Measurements from ENCODE around the gene GOT1.

The GOT1 gene

DNA sequence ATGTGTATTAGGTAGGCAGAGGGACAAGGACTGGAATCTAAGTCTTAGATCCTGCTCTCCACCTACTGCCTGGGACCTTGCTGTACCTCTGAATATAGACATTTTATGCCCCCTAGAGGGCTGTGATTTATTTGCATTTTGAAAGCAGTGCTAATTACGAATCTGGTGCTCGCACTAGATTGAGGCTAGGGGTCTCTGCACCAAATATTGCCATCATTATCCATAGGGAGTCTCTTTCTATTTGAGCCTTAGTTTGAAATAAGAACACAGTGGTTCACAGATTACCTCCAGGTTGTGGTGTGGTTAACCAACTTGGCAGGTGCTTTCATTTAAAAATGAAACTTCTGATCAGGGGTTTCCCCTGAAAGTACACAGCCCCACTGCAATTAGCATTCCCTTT is 59.4 kb downstream of the GOT1 start:
- Histone ChIP-seq H3K9ac (ENCODE audit: insufficient read length) (no peak overlapping the region), H3K4me3 (no peak overlapping the region), H3K9me3 (ENCODE audit: low read depth, low read length) (no peaks in the 10 kb centered on the region), H3K36me3 (ENCODE audit: insufficient read depth, low read length) (no peaks in the 10 kb centered on the region), H3K27ac (no peak overlapping the region)
- no peak for DNase-seq (ENCODE audit: low read depth, low spot score)
- TF ChIP-seq POLR2AphosphoS5 (IDR thresholded peaks at IDR 0.05; ENCODE audit: borderline replicate concordance, low read depth, low read length), result no peak
- no peak for TF ChIP-seq FOXP2 (optimal IDR thresholded peaks at IDR 0.05; ENCODE audit: control extremely low read depth, extremely low read length, insufficient read depth)
- TF ChIP-seq EZH2 (IDR thresholded peaks at IDR 0.05), result no peak

DNA sequence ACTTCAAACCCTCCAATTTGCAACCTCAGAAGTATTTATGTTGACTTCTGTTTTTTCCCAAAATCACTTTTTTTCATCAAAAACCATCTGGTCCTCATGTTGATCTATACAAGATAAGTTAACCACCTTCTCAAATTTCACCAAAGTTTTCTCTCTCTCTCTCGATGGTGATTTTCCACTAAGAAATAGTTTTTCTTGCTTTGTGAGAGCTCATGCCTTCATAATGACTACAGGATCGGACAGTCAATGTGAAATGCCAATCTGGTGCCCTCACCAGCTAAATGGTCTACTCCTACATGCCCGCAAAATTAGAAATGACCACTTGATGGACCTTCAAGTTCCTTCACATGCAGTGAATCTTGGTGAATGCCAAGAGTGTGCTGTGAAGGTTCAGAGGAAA is 60.9 kb downstream of the GOT1 start:
- no peak for DNase-seq (ENCODE audit: low read depth, low spot score)

DNA sequence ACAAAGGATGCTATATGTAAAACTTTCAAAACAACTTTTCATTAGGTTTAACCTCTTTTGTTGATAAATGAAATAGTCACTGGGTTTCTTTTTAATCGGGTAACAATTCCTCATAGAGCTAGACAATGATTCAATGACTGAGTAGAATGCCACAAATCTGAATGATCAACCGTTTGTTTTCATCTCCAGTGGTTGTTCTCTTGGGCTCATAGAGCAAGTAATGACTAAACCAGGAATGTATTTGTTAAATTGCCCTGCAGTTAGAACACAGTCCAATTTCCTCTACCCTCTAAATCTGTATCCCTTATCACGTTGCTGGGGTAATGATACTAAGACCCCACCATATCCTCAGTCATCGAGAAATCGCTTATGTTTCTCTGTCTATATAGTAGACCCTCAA is 61.3 kb downstream of the GOT1 start:
- no peak overlapping the region for H3K9ac ChIP-seq (ENCODE audit: insufficient read length)
- H3K4me3 ChIP-seq, result no peak overlapping the region

More for the DNA sequence above, 60.9 kb downstream of the GOT1 start:
- Histone ChIP-seq H3K4me3 (no peak overlapping the region), H3K9me3 (ENCODE audit: low read depth, low read length) (no peaks in the 10 kb centered on the region), H3K36me3 (ENCODE audit: insufficient read depth, low read length) (no peaks in the 10 kb centered on the region), H3K9ac (ENCODE audit: insufficient read length) (no peak overlapping the region), H3K27ac (no peak overlapping the region)
- TF ChIP-seq POLR2AphosphoS5 (IDR thresholded peaks at IDR 0.05; ENCODE audit: borderline replicate concordance, low read depth, low read length) (no peak), FOXP2 (optimal IDR thresholded peaks at IDR 0.05; ENCODE audit: control extremely low read depth, extremely low read length, insufficient read depth) (no peak), EZH2 (IDR thresholded peaks at IDR 0.05) (no peak)

DNA sequence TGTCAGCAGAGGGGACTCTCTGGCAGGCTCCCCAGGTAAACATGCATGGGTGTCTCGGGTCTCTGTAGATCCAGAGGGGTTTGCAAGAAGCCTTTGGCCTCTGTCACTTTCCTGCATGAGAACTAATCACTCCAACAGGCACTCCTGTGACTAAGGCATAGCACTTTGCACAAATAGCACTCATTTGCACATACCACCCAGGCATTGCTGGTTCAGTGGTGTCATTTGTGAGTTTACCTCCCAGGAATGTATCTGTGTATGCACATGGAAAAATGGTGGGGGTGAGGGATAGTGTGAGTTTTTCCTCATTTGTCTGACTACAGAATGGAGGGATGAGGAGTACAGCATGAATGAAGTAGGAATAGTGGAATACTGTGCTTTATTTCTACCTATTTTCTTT is 61.8 kb downstream of the GOT1 start:
- no peak for TF ChIP-seq EZH2 (IDR thresholded peaks at IDR 0.05)
- no peak for TF ChIP-seq POLR2AphosphoS5 (IDR thresholded peaks at IDR 0.05; ENCODE audit: borderline replicate concordance, low read depth, low read length)
- TF ChIP-seq FOXP2 (optimal IDR thresholded peaks at IDR 0.05; ENCODE audit: control extremely low read depth, extremely low read length, insufficient read depth), result no peak
- Histone ChIP-seq H3K9ac (ENCODE audit: insufficient read length) (no peak overlapping the region), H3K4me3 (no peak overlapping the region), H3K9me3 (ENCODE audit: low read depth, low read length) (no peaks in the 10 kb centered on the region), H3K27ac (no peak overlapping the region), H3K36me3 (ENCODE audit: insufficient read depth, low read length) (no peaks in the 10 kb centered on the region)
- DNase-seq (ENCODE audit: low read depth, low spot score), result no peak

More for the DNA sequence above, 61.3 kb downstream of the GOT1 start:
- no peak for DNase-seq (ENCODE audit: low read depth, low spot score)
- TF ChIP-seq EZH2 (IDR thresholded peaks at IDR 0.05), result no peak
- no peak for TF ChIP-seq POLR2AphosphoS5 (IDR thresholded peaks at IDR 0.05; ENCODE audit: borderline replicate concordance, low read depth, low read length)
- no peak for TF ChIP-seq FOXP2 (optimal IDR thresholded peaks at IDR 0.05; ENCODE audit: control extremely low read depth, extremely low read length, insufficient read depth)
- Histone ChIP-seq H3K9me3 (ENCODE audit: low read depth, low read length) (no peaks in the 10 kb centered on the region), H3K36me3 (ENCODE audit: insufficient read depth, low read length) (no peaks in the 10 kb centered on the region), H3K27ac (no peak overlapping the region)

DNA sequence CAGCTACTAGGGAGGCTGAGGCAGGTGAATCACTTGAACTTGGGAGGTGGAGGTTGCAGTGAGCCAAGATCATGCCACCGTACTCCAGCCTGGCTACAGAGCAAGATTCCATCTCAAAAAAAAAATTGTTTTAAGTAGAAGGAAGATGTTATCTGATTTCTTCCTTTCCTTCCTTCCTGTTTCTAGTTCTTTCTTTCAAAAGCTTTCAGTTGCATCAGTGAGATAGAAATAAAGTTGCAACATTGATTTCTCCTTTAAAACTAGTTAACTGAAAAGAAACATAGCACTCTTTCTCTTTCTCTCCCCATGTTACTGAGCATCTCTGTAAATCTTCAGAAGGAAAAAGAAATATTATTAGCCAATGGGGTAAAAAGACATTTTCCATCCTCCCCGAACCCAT is 63.8 kb downstream of the GOT1 start:
- Histone ChIP-seq H3K36me3 (ENCODE audit: insufficient read depth, low read length) (no peaks in the 10 kb centered on the region), H3K27ac (no peak overlapping the region), H3K9me3 (ENCODE audit: low read depth, low read length) (no peaks in the 10 kb centered on the region), H3K9ac (ENCODE audit: insufficient read length) (no peak overlapping the region), H3K4me3 (no peak overlapping the region)
- TF ChIP-seq FOXP2 (optimal IDR thresholded peaks at IDR 0.05; ENCODE audit: control extremely low read depth, extremely low read length, insufficient read depth) (no peak), POLR2AphosphoS5 (IDR thresholded peaks at IDR 0.05; ENCODE audit: borderline replicate concordance, low read depth, low read length) (no peak), EZH2 (IDR thresholded peaks at IDR 0.05) (no peak)
- no peak for DNase-seq (ENCODE audit: low read depth, low spot score)

DNA sequence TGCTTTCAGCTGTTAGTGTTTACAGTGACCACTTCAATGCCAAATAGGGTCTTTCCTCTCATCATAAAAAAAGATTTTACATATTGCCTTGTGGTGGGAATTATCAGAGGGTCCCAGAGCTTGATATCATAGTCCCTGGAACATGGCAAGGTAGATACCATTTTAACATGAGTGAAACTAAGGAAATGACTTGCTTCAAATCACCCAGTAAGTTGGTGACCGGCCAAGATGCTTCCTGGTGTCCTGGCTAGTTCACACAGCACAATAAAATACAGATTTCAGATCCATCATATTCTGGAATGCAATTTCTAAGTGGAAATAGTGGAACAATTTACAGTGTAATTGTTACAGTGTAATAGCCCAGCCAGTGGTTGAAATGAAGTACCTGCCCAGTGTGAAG is 64.7 kb downstream of the GOT1 start:
- Histone ChIP-seq H3K4me3 (no peak overlapping the region), H3K9ac (ENCODE audit: insufficient read length) (no peak overlapping the region), H3K36me3 (ENCODE audit: insufficient read depth, low read length) (no peaks in the 10 kb centered on the region), H3K27ac (no peak overlapping the region), H3K9me3 (ENCODE audit: low read depth, low read length) (no peaks in the 10 kb centered on the region)
- no peak for TF ChIP-seq EZH2 (IDR thresholded peaks at IDR 0.05)
- TF ChIP-seq FOXP2 (optimal IDR thresholded peaks at IDR 0.05; ENCODE audit: control extremely low read depth, extremely low read length, insufficient read depth), result no peak
- no peak for TF ChIP-seq POLR2AphosphoS5 (IDR thresholded peaks at IDR 0.05; ENCODE audit: borderline replicate concordance, low read depth, low read length)
- DNase-seq (ENCODE audit: low read depth, low spot score), result no peak

DNA sequence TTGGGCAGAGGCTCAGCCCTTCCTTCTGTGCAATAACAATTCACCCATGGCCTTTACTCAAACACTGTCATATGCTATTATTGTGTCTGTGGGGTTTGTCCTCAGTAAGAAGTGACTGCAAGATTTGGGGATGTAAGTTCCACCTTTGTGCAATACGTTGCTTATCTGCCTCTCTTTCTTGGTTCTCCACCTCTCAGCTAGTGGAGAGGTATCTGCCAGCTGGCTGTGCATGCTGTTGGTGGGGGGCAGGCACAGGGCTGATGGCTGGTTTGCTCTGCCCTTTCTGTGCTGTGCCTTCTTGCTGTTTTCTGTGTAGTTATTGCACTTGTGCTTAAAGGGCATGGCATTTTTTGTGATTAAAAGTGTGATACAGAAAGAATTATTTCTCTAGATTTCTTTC is 65.1 kb downstream of the GOT1 start:
- no peak for DNase-seq (ENCODE audit: low read depth, low spot score)
- H3K4me3 ChIP-seq, result no peak overlapping the region
- TF ChIP-seq EZH2 (IDR thresholded peaks at IDR 0.05) (no peak), POLR2AphosphoS5 (IDR thresholded peaks at IDR 0.05; ENCODE audit: borderline replicate concordance, low read depth, low read length) (no peak), FOXP2 (optimal IDR thresholded peaks at IDR 0.05; ENCODE audit: control extremely low read depth, extremely low read length, insufficient read depth) (no peak)
- H3K36me3 ChIP-seq (ENCODE audit: insufficient read depth, low read length), result no peaks in the 10 kb centered on the region
- no peak overlapping the region for H3K9ac ChIP-seq (ENCODE audit: insufficient read length)
- no peak overlapping the region for H3K27ac ChIP-seq
- no peaks in the 10 kb centered on the region for H3K9me3 ChIP-seq (ENCODE audit: low read depth, low read length)

DNA sequence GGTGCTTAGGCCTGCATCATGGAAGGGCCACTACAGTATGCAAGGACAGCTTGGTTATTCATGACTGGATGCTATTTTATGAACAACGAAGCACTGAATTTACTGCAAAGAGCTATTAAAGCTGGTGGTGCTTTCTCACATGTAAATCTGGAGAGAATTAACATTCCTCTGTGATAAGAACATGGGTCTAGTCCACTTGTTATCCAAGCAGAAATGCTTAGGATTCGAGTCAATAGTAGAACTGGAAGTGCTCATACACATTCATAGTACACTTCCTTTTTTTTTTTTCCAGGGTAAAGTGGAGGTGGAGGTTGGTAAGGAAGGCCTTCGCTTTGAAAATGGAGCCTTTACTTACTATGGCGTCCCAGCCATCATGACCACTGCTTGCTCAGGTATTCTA is 66.3 kb downstream of the GOT1 start:
- Histone ChIP-seq H3K36me3 (ENCODE audit: insufficient read depth, low read length) (no peaks in the 10 kb centered on the region), H3K27ac (no peak overlapping the region), H3K9ac (ENCODE audit: insufficient read length) (no peak overlapping the region), H3K9me3 (ENCODE audit: low read depth, low read length) (no peaks in the 10 kb centered on the region), H3K4me3 (no peak overlapping the region)
- no peak for DNase-seq (ENCODE audit: low read depth, low spot score)
- no peak for TF ChIP-seq EZH2 (IDR thresholded peaks at IDR 0.05)
- TF ChIP-seq FOXP2 (optimal IDR thresholded peaks at IDR 0.05; ENCODE audit: control extremely low read depth, extremely low read length, insufficient read depth), result no peak

DNA sequence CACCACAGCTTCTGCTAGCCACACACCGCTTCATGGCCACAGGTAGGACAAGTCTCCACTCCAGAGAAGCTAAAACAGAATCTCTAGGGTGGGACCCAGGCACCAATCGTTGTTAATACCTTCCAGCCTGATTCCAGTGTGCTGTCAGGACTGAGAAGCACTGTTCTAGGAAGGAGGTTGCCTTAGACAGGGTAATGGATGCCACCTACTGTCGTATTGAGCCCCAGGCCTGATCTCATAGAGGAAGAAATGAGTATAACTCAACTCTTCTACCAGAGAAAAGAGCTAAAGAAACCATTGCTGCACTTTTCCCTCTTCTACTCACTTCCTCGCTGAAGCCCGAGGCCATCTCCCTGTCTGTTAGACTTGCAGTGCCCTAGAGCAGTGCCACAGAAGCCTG is 69.5 kb downstream of the GOT1 start:
- H3K4me3 ChIP-seq, result no peak overlapping the region
- DNase-seq (ENCODE audit: low read depth, low spot score), result no peak
- no peaks in the 10 kb centered on the region for H3K9me3 ChIP-seq (ENCODE audit: low read depth, low read length)
- no peak overlapping the region for H3K9ac ChIP-seq (ENCODE audit: insufficient read length)
- H3K36me3 ChIP-seq (ENCODE audit: insufficient read depth, low read length), result no peaks in the 10 kb centered on the region
- TF ChIP-seq FOXP2 (optimal IDR thresholded peaks at IDR 0.05; ENCODE audit: control extremely low read depth, extremely low read length, insufficient read depth) (no peak), EZH2 (IDR thresholded peaks at IDR 0.05) (no peak), POLR2AphosphoS5 (IDR thresholded peaks at IDR 0.05; ENCODE audit: borderline replicate concordance, low read depth, low read length) (no peak)
- no peak overlapping the region for H3K27ac ChIP-seq

Data from SK-N-MC (cell line).